AG04450 (cell line): Measurements from ENCODE around the gene ANO1. TPM values are rescaled to one million over a fixed set of nuclear protein-coding genes. Genes with fewer than 3 reads are reported as not detected.

Experiments used
- CTCF ChIA-PET: fragments of 300-600, 350-600 bp; formaldehyde crosslinking; extraction: SDS; loops from one replicate; lab custom pipeline; 2022; ENCODE audit warnings: antibody characterized with exemption, inconsistent platforms; lab: Charles Lee
- POLR2A ChIA-PET: fragments of 350-600 bp; formaldehyde crosslinking; extraction: SDS; loops from one replicate; lab custom pipeline; 2021; ENCODE audit warnings: antibody characterized with exemption, inconsistent platforms; lab: Yijun Ruan, JAX
- DNase-seq: peaks from one replicate; pipeline ENCODE4 v3.0.0-alpha.2; 2011; ENCODE audit warnings: low read depth, low spot score
- H3K27ac ChIP-seq: one replicate; pipeline ENCODE4 v1.5.1; 2012; ENCODE audit warnings: low read depth, low read length, control low read depth
- H3K27me3 ChIP-seq: one replicate; pipeline ENCODE4 v1.6.0; 2012; ENCODE audit warnings: low read length; ENCODE audit not compliant: control insufficient read depth, insufficient read depth
- H3K4me3 ChIP-seq: 2 replicates; pipeline ENCODE4 v1.5.1; 2011; ENCODE audit warnings: mild to moderate bottlenecking, low read depth, low read length, control low read depth
- H3K9me3 ChIP-seq: 2 replicates; pipeline ENCODE4 v1.5.1; 2012; ENCODE audit warnings: low read length; ENCODE audit not compliant: control insufficient read depth, insufficient read depth
- CTCF ChIP-seq: IDR thresholded peaks from 2 replicates; pipeline ENCODE4 v1.5.1; 2011; ENCODE audit warnings: low read depth, low read length, control low read depth, inconsistent platforms
- polyA plus RNA-seq: library from polyadenylated mRNA; depleted of rRNA; stranded (reverse); fragments of >200 nt; gene quantifications from 2 replicates; pipeline ENCODE4 v1.2.3, GENCODE V29; 2011

Gene ANO1
- polyA plus RNA-seq, 1 experiment, result 10.3 TPM

- peaks cover 17% of the 10 kb centered on the region for H3K27me3 ChIP-seq
- ChIA-PET CTCF (no interaction called here), POLR2A (no interaction called here)
- TF ChIP-seq CTCF, result no peak
- no peaks in the 10 kb centered on the region for H3K9me3 ChIP-seq
- no peak for DNase-seq
- H3K27ac ChIP-seq, result no peak overlapping the region
- H3K4me3 ChIP-seq, result no peak overlapping the region
These were observed 66.1 kb downstream of the ANO1 start for GRCh38 chr11:70144262-70144661.

- no peak for TF ChIP-seq CTCF
- Histone ChIP-seq H3K9me3 (no peaks in the 10 kb centered on the region), H3K4me3 (no peak overlapping the region), H3K27me3 (peaks cover 18% of the 10 kb centered on the region), H3K27ac (no peak overlapping the region)
- ChIA-PET CTCF (no interaction called here), POLR2A (no interaction called here)
- DNase-seq, result no peak
These were observed 67.0 kb downstream of the ANO1 start for GRCh38 chr11:70145071-70145470.

GRCh38 chr11:70145841-70146240, 67.7 kb downstream of the ANO1 start:
- H3K27me3 ChIP-seq, result peaks cover 23% of the 10 kb centered on the region
- no peaks in the 10 kb centered on the region for H3K9me3 ChIP-seq
- TF ChIP-seq CTCF, result no peak
- ChIA-PET POLR2A (no interaction called here), CTCF (no interaction called here)
- no peak overlapping the region for H3K27ac ChIP-seq
- DNase-seq, result no peak
- H3K4me3 ChIP-seq, result no peak overlapping the region

GRCh38 chr11:70146299-70146698, 68.2 kb downstream of the ANO1 start:
- Histone ChIP-seq H3K4me3 (no peak overlapping the region), H3K9me3 (no peaks in the 10 kb centered on the region), H3K27ac (no peak overlapping the region), H3K27me3 (peaks cover 24% of the 10 kb centered on the region)
- DNase-seq, result no peak
- TF ChIP-seq CTCF, result no peak
- POLR2A ChIA-PET, result no interaction called here
- CTCF ChIA-PET, result interaction anchor here (0.5 kb wide), 1 partner anchor 598 kb away, joined by 3 read pairs; no protein-coding TSS in a partner anchor

GRCh38 chr11:70146895-70147520, 68.9 kb downstream of the ANO1 start:
- no peak overlapping the region for H3K4me3 ChIP-seq
- ChIA-PET POLR2A (no interaction called here), CTCF (interaction anchor here (0.5 kb wide), 1 partner anchor 599 kb away, joined by 3 read pairs; no protein-coding TSS in a partner anchor)
- DNase-seq, result no peak
- TF ChIP-seq CTCF, result no peak
- H3K9me3 ChIP-seq, result no peaks in the 10 kb centered on the region
- peaks cover 26% of the 10 kb centered on the region for H3K27me3 ChIP-seq
- H3K27ac ChIP-seq, result no peak overlapping the region
